22Rv1 (cell line): Measurements from ENCODE around the gene CCR5.

Experiments used
- CTCF ChIP-seq: fragments of 450-650 bp; IDR thresholded peaks from 2 replicates; pipeline ENCODE4 v1.5.1; 2017; ENCODE audit warnings: mild to moderate bottlenecking
- ZFX ChIP-seq: fragments of 450-650 bp; IDR thresholded peaks from 2 replicates; pipeline ENCODE4 v1.6.1; 2017; ENCODE audit warnings: antibody characterized with exemption, borderline replicate concordance

- TF ChIP-seq CTCF = no peak
- TF ChIP-seq ZFX = no peak
Measured at GRCh38 chr3:46399557-46399956, 28.8 kb downstream of the CCR5 start.
